ENCODE data around the gene ROGDI. TPM values are rescaled to one million over a fixed set of nuclear protein-coding genes. Genes with fewer than 3 reads are reported as not detected.

The ROGDI gene
- total RNA-seq, 1 experiment from 2014 or later, result 36.4 TPM

DNA sequence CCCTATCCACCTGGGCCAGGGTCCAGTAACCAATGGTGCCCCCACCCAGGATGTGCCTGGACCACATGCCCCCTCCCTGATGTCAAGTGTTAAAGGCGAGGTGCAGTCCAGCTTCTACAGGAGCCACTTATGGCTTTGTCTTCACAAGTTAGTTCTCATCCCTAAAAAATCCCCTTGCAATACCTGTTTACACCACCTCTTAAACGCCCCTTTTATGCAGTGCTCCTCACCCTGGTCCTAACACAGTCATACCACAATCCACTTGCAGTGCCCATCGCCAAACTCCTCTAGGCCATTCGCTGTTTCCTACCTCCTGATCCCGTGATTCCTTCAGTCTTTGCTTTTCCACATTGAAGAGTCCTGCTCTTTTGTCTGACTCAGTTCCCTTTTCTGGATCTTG lies 37.5 kb upstream of the ROGDI start:
- H3K9me3 Mint-ChIP-seq, result no peaks in the 10 kb centered on the region
- Histone ChIP-seq H3K14ac (ENCODE audit: insufficient read depth, low read length) (no peak overlapping the region), H3K27ac (ENCODE audit: insufficient read length, low read depth, low read length) (no peak overlapping the region), H3T11ph (ENCODE audit: low read length) (no peak overlapping the region), H4K5ac (ENCODE audit: insufficient read length, low read depth, low read length) (no peak overlapping the region), H3K79me1 (ENCODE audit: insufficient read depth, low read depth, low read length, poor library complexity, severe bottlenecking) (no peaks in the 10 kb centered on the region), H2BK20ac (ENCODE audit: low read depth, low read length, poor library complexity, severe bottlenecking) (no peak overlapping the region), H2BK15ac (ENCODE audit: low read depth, low read length) (no peak overlapping the region), H4K8ac (replicated peaks; ENCODE audit: insufficient read length, low read depth, low read length) (no peak overlapping the region), H2BK120ac (ENCODE audit: low read depth, low read length, poor library complexity, severe bottlenecking) (no peak overlapping the region), H3K27me3 (ENCODE audit: insufficient read depth, low read length) (no peaks in the 10 kb centered on the region), H3K4me1 (ENCODE audit: insufficient read depth, low read length) (no peaks in the 10 kb centered on the region), H3K9me3 (ENCODE audit: control insufficient read depth, low read depth, low read length) (no peaks in the 10 kb centered on the region), H3K4ac (ENCODE audit: low read depth, low read length) (no peak overlapping the region), H2AFZ (ENCODE audit: low read length) (no peak overlapping the region), H3K18ac (ENCODE audit: insufficient read length, low read depth, low read length) (no peak overlapping the region), H3K4me2 (ENCODE audit: insufficient read depth, insufficient read length, low read length) (no peak overlapping the region), H3K79me2 (ENCODE audit: insufficient read depth, low read length) (peaks cover under 1% of the 10 kb centered on the region; the same call in 1 of the 2 replicates), H2BK5ac (ENCODE audit: insufficient read length, low read length) (no peak overlapping the region), H2BK12ac (ENCODE audit: insufficient read length, low read depth, low read length) (no peak overlapping the region), H3K23me2 (ENCODE audit: insufficient read length, low read depth, low read length, poor library complexity, severe bottlenecking) (no peaks in the 10 kb centered on the region), H3K56ac (ENCODE audit: insufficient read length, low read depth, low read length) (no peak overlapping the region), H4K20me1 (ENCODE audit: control insufficient read depth, insufficient read depth, insufficient read length) (no peaks in the 10 kb centered on the region), H3K9ac (ENCODE audit: extremely low read depth, insufficient read length, low read length) (no peak overlapping the region), H3K23ac (ENCODE audit: insufficient read length, low read depth, low read length) (no peak overlapping the region), H2AK5ac (ENCODE audit: insufficient read length, low read length) (no peak overlapping the region), H4K91ac (ENCODE audit: insufficient read length, low read depth, low read length) (no peak overlapping the region)
- H3K27me3 Mint-ChIP-seq (ENCODE audit: low read depth), result no peaks in the 10 kb centered on the region
- no peak for DNase-seq
- H3K36me3 Mint-ChIP-seq (ENCODE audit: insufficient read depth in 1 of 3, low read depth in 3 of 3), result peaks cover 36 to 81% (median 71%) of the 10 kb centered on the region in 3 experiments
- TF ChIP-seq, protein P1, sequence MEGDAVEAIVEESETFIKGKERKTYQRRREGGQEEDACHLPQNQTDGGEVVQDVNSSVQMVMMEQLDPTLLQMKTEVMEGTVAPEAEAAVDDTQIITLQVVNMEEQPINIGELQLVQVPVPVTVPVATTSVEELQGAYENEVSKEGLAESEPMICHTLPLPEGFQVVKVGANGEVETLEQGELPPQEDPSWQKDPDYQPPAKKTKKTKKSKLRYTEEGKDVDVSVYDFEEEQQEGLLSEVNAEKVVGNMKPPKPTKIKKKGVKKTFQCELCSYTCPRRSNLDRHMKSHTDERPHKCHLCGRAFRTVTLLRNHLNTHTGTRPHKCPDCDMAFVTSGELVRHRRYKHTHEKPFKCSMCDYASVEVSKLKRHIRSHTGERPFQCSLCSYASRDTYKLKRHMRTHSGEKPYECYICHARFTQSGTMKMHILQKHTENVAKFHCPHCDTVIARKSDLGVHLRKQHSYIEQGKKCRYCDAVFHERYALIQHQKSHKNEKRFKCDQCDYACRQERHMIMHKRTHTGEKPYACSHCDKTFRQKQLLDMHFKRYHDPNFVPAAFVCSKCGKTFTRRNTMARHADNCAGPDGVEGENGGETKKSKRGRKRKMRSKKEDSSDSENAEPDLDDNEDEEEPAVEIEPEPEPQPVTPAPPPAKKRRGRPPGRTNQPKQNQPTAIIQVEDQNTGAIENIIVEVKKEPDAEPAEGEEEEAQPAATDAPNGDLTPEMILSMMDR (conservative IDR thresholded peaks at IDR 0.05), result no peak
- H3K4me1 Mint-ChIP-seq, result no peaks in the 10 kb centered on the region
- H3K4me3 Mint-ChIP-seq, result no peak overlapping the region
- no CpG with 5 or more reads among the region's 5 CpGs for WGBS (ENCODE audit: extremely low coverage, insufficient read length, low lambda C conversion rate)
- H3K27ac Mint-ChIP-seq, result peak overlapping the region in 1 of 3 experiments; percentile 1; a peak in 1 of 7 replicates
